ENCODE measurements around the gene KIAA1328.

DNA sequence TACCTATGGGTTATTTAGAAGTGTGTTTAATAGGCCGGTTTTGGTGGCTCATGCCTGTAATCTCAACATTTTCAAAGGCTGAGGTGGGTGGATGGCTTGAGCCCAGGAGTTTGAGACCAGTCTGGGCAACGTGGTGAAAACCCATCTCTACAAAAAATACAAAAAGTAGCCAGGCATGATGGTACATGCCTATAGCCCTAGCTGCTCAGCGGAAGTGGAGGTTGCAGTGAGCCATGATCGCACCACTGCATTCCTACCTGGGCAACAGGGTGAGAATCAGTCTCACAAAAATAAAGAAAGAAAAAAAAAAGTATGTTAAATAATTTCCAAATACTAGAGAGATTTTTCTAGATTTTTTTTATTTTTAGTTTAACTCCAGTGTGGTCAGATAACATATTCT lies 316.0 kb downstream of the KIAA1328 start:
- TF ChIP-seq FOXM1 (IDR thresholded peaks at IDR 0.05; ENCODE audit: borderline replicate concordance, low read depth) = no peak
- no peak for TF ChIP-seq YY1 (IDR thresholded peaks at IDR 0.05; ENCODE audit: low read depth)
- TF ChIP-seq EP300 (IDR thresholded peaks at IDR 0.05; ENCODE audit: borderline replicate concordance) = no peak
- no peak for TF ChIP-seq TCF12 (IDR thresholded peaks at IDR 0.05; ENCODE audit: low read depth)
- TF ChIP-seq CEBPB (IDR thresholded peaks at IDR 0.05) = no peak
